SK-N-SH treated with all-trans-retinoic acid at 6 μM for 48 hours (cell line): Measurements from ENCODE around the gene NEK7.

ENCODE experiments used
- ATAC-seq: fragments of 200-7000 bp; cut with Tn5 transposase; 3 replicates; pipeline ENCODE4 v1.9.1; 2020; ENCODE audit warnings: mild to moderate bottlenecking, moderate library complexity
- BACH2 ChIP-seq: fragments of 250-450 bp; sonication (Bioruptor Pico); IDR thresholded peaks from 2 replicates; pipeline ENCODE4 v1.9.0; 2021; ENCODE audit warnings: mild to moderate bottlenecking, borderline replicate concordance
- CSDC2 ChIP-seq: fragments of 250-450 bp; sonication (Bioruptor Pico); IDR thresholded peaks from 2 replicates; pipeline ENCODE4 v1.5.0; 2020; ENCODE audit warnings: mild to moderate bottlenecking, moderate library complexity
- ESRRG ChIP-seq: fragments of 250-450 bp; sonication (Bioruptor Pico); IDR thresholded peaks from 2 replicates; pipeline ENCODE4 v1.6.1; 2021; ENCODE audit warnings: mild to moderate bottlenecking
- GLIS3 ChIP-seq: fragments of 250-450 bp; sonication (Bioruptor Pico); IDR thresholded peaks from 2 replicates; pipeline ENCODE4 v1.5.0; 2020; ENCODE audit warnings: mild to moderate bottlenecking, moderate library complexity
- ISL1 ChIP-seq: fragments of 250-450 bp; sonication (Bioruptor Pico); IDR thresholded peaks from 2 replicates; pipeline ENCODE4 v2.1.2; 2022; ENCODE audit warnings: mild to moderate bottlenecking, moderate library complexity
- OSR1 ChIP-seq: fragments of 250-450 bp; sonication (Bioruptor Pico); IDR thresholded peaks from 2 replicates; pipeline ENCODE4 v1.8.0; 2022; ENCODE audit warnings: moderate library complexity, mild to moderate bottlenecking, inconsistent platforms
- POU6F1 ChIP-seq: fragments of 250-450 bp; sonication (Bioruptor Pico); IDR thresholded peaks from 2 replicates; pipeline ENCODE4 v1.8.0; 2021; ENCODE audit warnings: low read depth, mild to moderate bottlenecking, moderate library complexity, borderline replicate concordance
- PPARA ChIP-seq: fragments of 250-450 bp; sonication (Bioruptor Pico); IDR thresholded peaks from 2 replicates; pipeline ENCODE4 v1.5.0; 2020; ENCODE audit warnings: mild to moderate bottlenecking, borderline replicate concordance
- RARB ChIP-seq: fragments of 250-450 bp; sonication (Bioruptor Pico); IDR thresholded peaks from 2 replicates; pipeline ENCODE4 v1.8.0; 2021; ENCODE audit warnings: mild to moderate bottlenecking, moderate library complexity
- TOX ChIP-seq: fragments of 250-450 bp; sonication (Bioruptor Pico); IDR thresholded peaks from 2 replicates; pipeline ENCODE4 v1.8.0; 2021; ENCODE audit warnings: mild to moderate bottlenecking, moderate library complexity, borderline replicate concordance
- ZFP3 ChIP-seq: fragments of 250-450 bp; sonication (Bioruptor Pico); IDR thresholded peaks from 2 replicates; pipeline ENCODE4 v1.5.0; 2020; ENCODE audit warnings: mild to moderate bottlenecking, moderate library complexity
- ZFP30 ChIP-seq: fragments of 450-650 bp; formaldehyde crosslinking; IDR thresholded peaks from 2 replicates; pipeline ENCODE4 v1.5.0; 2022; ENCODE audit warnings: mild to moderate bottlenecking, moderate library complexity
- ZNF565 ChIP-seq: fragments of 450-650 bp; formaldehyde crosslinking; conservative IDR thresholded peaks from 2 replicates; pipeline ENCODE4 v1.5.0; 2020; ENCODE audit warnings: low read depth, mild to moderate bottlenecking, moderate library complexity
- ZNF70 ChIP-seq: fragments of 450-650 bp; formaldehyde crosslinking; IDR thresholded peaks from 2 replicates; pipeline ENCODE4 v1.5.0; 2020; ENCODE audit warnings: mild to moderate bottlenecking, moderate library complexity
- ZNF8 ChIP-seq: fragments of 450-650 bp; formaldehyde crosslinking; IDR thresholded peaks from 2 replicates; pipeline ENCODE4 v1.5.0; 2020; ENCODE audit warnings: mild to moderate bottlenecking, moderate library complexity
- TF ChIP-seq, protein P1 (sequence below): fragments of 250-450 bp; sonication (Bioruptor Pico); IDR thresholded peaks from 2 replicates; pipeline ENCODE4 v1.5.1; 2021; ENCODE audit warnings: mild to moderate bottlenecking, moderate library complexity
- TF ChIP-seq, protein P2 (sequence below): fragments of 250-450 bp; sonication (Bioruptor Pico); IDR thresholded peaks from 2 replicates; pipeline ENCODE4 v1.5.0; 2020; ENCODE audit warnings: mild to moderate bottlenecking, moderate library complexity
- TF ChIP-seq, protein P3 (sequence below): fragments of 250-450 bp; sonication (Bioruptor Pico); IDR thresholded peaks from 2 replicates; pipeline ENCODE4 v1.5.1; 2020; ENCODE audit warnings: low read depth, mild to moderate bottlenecking, moderate library complexity

Gene NEK7

GRCh38 chr1:198281911-198282310 is 125.1 kb downstream of the NEK7 start:
- ATAC-seq, result no peak
- TF ChIP-seq ZFP3 (CRISPR knock-in tag), result no peak
- TF ChIP-seq ZNF70 (CRISPR knock-in tag), result no peak
- no peak for TF ChIP-seq ESRRG (CRISPR knock-in tag)
- no peak for TF ChIP-seq POU6F1 (CRISPR knock-in tag)
- TF ChIP-seq, protein P1, sequence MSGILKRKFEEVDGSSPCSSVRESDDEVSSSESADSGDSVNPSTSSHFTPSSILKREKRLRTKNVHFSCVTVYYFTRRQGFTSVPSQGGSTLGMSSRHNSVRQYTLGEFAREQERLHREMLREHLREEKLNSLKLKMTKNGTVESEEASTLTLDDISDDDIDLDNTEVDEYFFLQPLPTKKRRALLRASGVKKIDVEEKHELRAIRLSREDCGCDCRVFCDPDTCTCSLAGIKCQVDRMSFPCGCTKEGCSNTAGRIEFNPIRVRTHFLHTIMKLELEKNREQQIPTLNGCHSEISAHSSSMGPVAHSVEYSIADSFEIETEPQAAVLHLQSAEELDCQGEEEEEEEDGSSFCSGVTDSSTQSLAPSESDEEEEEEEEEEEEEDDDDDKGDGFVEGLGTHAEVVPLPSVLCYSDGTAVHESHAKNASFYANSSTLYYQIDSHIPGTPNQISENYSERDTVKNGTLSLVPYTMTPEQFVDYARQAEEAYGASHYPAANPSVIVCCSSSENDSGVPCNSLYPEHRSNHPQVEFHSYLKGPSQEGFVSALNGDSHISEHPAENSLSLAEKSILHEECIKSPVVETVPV (CRISPR knock-in tag), result no peak
- TF ChIP-seq ZFP30 (CRISPR knock-in tag), result no peak
- no peak for TF ChIP-seq GLIS3 (CRISPR knock-in tag)
- no peak for TF ChIP-seq CSDC2 (CRISPR knock-in tag)
- TF ChIP-seq ZNF565 (CRISPR knock-in tag), result no peak
- no peak for TF ChIP-seq RARB (CRISPR knock-in tag)

DNA sequence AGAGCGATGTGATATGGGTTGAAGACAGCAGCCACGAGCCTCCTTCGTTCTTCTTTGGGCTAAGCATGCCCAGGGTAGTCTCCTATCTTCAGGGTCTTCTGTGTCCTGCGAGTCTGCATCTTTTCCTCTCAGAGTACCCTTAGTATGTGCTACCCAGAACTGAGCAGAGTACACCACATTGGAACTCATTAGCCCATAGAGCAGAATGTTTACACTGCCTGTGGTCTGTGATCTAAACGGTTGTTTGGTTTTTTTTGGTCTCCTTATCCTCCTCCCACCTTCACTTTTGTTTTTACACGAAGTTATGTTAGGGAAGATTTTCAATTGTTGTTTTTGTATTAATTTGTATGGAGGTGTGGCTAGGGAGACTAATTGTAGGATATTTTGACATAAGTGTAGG is 126.4 kb downstream of the NEK7 start:
- ATAC-seq, result peak; percentile 8; the same call in 2 of the 3 replicates
- TF ChIP-seq GLIS3 (CRISPR knock-in tag), result no peak
- TF ChIP-seq, protein P2, sequence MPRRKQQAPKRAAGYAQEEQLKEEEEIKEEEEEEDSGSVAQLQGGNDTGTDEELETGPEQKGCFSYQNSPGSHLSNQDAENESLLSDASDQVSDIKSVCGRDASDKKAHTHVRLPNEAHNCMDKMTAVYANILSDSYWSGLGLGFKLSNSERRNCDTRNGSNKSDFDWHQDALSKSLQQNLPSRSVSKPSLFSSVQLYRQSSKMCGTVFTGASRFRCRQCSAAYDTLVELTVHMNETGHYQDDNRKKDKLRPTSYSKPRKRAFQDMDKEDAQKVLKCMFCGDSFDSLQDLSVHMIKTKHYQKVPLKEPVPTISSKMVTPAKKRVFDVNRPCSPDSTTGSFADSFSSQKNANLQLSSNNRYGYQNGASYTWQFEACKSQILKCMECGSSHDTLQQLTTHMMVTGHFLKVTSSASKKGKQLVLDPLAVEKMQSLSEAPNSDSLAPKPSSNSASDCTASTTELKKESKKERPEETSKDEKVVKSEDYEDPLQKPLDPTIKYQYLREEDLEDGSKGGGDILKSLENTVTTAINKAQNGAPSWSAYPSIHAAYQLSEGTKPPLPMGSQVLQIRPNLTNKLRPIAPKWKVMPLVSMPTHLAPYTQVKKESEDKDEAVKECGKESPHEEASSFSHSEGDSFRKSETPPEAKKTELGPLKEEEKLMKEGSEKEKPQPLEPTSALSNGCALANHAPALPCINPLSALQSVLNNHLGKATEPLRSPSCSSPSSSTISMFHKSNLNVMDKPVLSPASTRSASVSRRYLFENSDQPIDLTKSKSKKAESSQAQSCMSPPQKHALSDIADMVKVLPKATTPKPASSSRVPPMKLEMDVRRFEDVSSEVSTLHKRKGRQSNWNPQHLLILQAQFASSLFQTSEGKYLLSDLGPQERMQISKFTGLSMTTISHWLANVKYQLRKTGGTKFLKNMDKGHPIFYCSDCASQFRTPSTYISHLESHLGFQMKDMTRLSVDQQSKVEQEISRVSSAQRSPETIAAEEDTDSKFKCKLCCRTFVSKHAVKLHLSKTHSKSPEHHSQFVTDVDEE (CRISPR knock-in tag), result no peak
- TF ChIP-seq, protein P1 (CRISPR knock-in tag), result no peak
- TF ChIP-seq ZFP30 (CRISPR knock-in tag), result no peak
- TF ChIP-seq PPARA (CRISPR knock-in tag), result no peak
- TF ChIP-seq, protein P3, sequence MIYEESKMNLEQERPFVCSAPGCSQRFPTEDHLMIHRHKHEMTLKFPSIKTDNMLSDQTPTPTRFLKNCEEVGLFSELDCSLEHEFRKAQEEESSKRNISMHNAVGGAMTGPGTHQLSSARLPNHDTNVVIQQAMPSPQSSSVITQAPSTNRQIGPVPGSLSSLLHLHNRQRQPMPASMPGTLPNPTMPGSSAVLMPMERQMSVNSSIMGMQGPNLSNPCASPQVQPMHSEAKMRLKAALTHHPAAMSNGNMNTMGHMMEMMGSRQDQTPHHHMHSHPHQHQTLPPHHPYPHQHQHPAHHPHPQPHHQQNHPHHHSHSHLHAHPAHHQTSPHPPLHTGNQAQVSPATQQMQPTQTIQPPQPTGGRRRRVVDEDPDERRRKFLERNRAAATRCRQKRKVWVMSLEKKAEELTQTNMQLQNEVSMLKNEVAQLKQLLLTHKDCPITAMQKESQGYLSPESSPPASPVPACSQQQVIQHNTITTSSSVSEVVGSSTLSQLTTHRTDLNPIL (CRISPR knock-in tag), result no peak
- TF ChIP-seq ZFP3 (CRISPR knock-in tag), result no peak

DNA sequence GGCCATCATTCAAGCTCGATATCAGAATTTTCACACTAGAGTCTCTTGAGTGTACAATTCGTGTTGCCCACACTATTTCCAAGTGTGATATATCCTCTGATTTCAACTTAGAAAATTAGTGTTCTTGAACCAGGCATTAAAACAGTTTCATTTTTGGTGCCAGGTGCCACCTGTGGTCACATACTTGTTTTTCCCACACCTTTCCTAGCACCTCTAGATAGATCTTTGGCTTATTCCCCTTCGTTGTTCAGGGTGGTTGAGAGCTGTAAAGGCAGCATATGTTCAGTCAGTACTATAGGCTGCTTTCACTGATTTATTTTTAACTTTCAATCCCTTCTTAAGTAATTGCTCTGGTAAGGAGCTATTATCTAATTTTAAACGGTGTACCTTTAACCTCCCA is 131.1 kb downstream of the NEK7 start:
- TF ChIP-seq CSDC2 (CRISPR knock-in tag), result no peak
- peak; percentile 8 for ATAC-seq

GRCh38 chr1:198290089-198290683 is 133.4 kb downstream of the NEK7 start:
- TF ChIP-seq BACH2 (no peak), ZNF8 (no peak)
- TF ChIP-seq, protein P3 (CRISPR knock-in tag), result no peak
- ATAC-seq, result 0 out of 3 replicates have a peak, but pooled peaks have one; percentile 6

GRCh38 chr1:198291036-198291435 is 134.2 kb downstream of the NEK7 start:
- ATAC-seq, result peak; percentile 5; the same call in 1 of the 3 replicates
- TF ChIP-seq ZFP30 (CRISPR knock-in tag) (no peak), ZNF8 (no peak), ISL1 (CRISPR knock-in tag) (no peak), OSR1 (CRISPR knock-in tag) (no peak), TOX (no peak), ZNF565 (CRISPR knock-in tag) (no peak), CSDC2 (CRISPR knock-in tag) (no peak), PPARA (CRISPR knock-in tag) (no peak)
- TF ChIP-seq, protein P1 (CRISPR knock-in tag), result no peak
- TF ChIP-seq, protein P2 (CRISPR knock-in tag), result no peak
